GM18505 (cell line): ENCODE measurements around the gene PLCB2.

Experiments
- ATAC-seq: cut with Tn5 transposase; IDR thresholded peaks from one replicate; pipeline ENCODE4 v1.9.1; 2021; ENCODE audit not compliant: unreplicated experiment
- POLR2A ChIP-seq: IDR thresholded peaks from 4 replicates; pipeline ENCODE4 v1.6.1; 2011; ENCODE audit warnings: borderline replicate concordance; ENCODE audit not compliant: insufficient read depth, insufficient read length; ENCODE audit errors: extremely low read depth

The PLCB2 gene

DNA sequence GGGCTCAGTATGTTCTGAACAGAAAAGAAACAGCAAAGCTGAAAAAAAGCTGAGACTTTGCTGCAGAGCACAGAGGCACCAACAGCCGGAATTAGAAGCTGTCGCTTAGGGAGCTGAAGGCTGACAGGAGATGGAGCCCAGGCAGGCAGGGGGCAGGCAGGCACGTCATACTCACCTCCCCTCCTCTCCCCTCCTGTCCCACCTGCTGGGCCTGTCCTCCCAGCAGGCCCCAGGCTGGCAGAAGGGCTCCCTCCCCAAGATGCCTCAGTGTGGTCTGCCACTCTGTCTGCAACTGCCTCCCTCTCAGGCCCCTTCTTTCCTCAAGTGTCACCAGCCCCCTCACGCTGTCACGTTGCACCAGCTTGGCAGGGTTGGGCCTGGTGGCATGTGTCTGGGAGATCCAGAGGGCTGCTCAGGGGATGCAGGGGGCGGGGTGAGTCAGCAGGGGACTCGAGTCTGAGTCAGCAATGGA is 21.6 kb downstream of the PLCB2 start:
- TF ChIP-seq POLR2A: no peak
- ATAC-seq: no peak

DNA sequence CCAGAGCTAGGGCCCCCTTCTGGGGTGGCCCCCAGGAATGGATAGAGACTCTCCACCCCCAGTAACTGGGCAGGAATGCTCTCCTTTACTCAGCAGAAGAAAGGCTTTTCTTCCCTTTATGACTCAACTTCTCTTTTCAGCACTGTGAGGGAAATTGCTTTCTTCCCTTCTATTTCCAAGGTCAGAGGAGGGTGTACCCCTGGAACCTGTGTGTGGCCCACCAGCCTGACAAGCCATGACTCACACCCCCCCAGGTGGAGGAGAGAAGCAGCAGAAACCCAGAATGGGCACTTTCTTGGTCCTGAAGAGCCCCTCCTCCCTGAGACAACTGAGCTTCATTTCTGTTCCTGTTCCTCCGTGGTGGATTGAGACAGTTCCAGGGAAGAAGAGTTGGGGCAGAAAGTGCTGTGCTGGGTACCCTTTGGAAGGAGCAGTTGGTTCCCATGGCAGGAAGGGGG is 22.2 kb downstream of the PLCB2 start:
- no peak for ATAC-seq
- TF ChIP-seq POLR2A: no peak

DNA sequence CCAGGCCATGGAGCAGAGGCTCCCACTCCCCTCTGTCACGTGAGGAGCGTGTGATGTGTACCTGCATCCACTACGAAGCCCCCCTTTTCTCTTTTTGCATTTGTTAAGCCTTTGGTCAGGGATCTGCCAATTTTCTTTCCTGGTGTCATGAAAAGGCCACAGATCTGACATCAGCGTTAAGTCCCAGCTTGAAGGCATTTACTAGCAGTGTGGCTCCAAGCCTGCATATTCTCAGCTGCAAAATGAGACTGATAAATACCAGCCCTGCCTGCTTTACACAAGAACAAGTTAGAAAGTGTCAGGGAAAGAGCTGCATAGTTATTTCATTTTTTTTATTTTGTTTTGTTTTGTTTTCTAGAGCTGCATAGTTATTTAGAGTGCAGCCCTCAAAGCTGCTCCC is 22.6 kb downstream of the PLCB2 start:
- ATAC-seq: no peak
- TF ChIP-seq POLR2A: no peak

DNA sequence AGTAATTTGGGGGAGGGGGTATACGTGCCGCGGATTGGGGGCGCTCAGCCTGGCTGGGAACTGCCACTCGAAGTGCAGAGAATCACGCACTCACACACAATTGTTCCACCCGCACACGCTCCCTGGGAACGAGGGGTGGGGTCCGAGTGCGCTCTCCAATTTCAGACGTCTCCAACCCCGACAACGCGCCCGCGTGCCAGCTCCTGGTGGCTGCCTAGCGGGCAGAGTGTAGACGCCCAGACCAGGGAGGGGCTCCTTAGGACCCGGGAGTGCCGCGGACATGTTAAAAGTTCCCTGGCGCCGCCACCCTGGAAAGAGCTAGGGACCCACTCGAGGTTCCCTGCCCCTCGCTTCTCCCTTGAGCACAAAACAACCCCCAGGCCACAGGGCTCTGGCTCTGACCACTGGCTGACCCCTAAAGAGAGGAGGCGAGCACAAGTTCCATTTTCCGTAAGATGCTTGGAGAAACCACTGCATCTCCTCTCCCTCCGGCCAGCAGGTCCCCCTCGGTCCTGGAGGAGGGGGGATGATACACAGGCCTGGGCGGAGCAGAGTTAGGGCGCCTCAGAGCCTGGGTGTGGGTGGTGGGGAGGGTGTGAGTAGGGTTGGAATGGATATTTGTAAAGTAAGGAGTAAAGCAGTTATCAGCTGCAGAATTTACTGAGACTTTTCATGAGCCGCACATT is 24.0 kb downstream of the PLCB2 start:
- TF ChIP-seq POLR2A: no peak
- ATAC-seq: no peak

DNA sequence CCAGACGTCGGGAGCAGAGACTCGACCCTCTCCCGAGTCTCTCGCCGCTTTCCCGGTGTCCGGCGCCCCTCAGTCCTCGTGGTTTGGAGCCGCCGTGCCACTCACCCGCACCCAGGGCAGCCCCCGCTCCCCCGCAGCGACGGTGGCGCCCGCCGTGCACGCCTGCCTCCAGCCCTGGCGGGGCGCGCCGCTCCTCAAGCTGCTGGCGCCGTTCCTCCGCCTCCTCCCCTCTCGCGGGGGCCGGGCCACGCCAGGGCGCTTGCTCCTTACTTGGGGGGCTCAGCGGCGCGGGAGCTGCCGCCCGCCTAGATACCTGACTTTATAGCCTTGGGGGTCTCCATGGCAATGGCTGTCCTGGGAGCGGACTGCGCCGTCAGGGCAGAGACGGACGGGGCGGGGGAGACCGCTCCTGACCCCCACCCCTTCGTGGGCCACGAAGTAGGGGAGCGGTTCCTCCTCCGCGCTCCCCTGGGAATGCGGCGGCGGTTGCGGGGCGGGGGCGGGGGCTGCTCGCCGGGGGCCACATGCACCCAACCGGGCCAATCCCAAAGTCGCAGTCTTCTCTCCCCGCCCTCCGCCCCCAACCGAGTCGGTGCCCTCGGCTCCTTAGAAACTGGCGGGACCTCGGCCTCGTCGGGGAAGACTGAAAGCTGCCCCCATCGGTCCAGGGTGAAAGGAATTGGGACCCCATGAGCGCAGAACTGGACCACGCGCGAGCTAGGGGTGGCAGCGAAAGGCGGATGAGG is 24.7 kb downstream of the PLCB2 start, which contains the start of gene ANKRD63:
Gene ANKRD63, minus strand, starts transcription at position 196 of the 746 bp plus-strand sequence. CDS start 478 bp downstream, outside the sequence.
- no peak for TF ChIP-seq POLR2A
- ATAC-seq: no peak

DNA sequence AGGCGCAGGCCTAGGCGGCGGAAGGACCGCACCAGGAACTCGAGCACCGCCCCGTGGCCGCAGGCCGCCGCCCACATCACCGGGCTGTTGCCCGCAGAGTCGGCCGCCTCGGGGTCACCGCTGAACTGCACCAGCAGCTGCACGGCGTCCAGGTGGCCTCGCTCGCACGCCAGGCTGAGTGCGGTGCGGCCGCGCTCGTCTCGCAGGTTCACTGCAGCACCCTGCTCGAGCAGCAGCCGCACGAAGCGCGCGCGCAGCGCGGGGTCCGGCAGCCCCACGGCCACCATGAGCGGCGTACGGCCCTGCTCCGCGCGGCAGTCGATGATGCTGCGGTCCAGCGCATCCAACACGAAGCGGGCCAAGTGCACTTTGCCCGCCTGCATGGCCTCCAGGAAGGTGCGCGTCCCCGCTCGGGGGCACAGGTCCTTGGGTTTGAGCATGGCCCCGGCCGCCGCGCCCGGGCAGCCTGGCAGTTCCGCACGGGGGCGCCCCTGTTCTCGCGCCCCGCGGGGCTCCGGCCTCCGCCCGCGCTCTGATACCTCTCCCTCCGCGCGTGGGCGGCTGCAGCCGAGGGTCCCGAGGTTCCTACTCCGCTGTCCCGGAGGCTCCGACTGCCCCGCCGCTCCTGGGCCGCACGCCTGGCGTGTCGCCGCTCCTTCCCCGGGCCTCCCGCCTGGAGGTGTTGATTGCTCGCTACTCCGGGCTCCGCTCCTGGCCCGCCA is 25.4 kb downstream of the PLCB2 start:
- TF ChIP-seq POLR2A: no peak
- ATAC-seq: no peak

DNA sequence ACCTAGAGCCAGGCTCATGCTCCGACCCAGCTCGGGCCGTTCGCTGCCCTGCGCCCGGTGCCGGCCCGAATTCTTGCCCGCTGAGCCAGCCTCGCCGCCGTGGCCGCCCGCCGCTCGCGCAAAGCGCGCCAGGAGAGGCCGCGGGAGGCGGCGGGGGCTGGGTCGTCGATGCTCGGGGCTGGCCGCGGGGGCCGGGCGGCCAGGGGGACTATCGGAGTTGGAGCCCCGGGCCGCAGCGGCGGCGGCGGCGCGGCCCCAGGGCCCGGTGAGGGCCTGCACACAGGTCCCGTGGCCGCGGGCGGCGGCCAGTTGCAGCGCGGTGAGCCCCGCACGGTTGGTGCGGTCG is 26.0 kb downstream of the PLCB2 start:
- no peak for ATAC-seq
- no peak for TF ChIP-seq POLR2A

DNA sequence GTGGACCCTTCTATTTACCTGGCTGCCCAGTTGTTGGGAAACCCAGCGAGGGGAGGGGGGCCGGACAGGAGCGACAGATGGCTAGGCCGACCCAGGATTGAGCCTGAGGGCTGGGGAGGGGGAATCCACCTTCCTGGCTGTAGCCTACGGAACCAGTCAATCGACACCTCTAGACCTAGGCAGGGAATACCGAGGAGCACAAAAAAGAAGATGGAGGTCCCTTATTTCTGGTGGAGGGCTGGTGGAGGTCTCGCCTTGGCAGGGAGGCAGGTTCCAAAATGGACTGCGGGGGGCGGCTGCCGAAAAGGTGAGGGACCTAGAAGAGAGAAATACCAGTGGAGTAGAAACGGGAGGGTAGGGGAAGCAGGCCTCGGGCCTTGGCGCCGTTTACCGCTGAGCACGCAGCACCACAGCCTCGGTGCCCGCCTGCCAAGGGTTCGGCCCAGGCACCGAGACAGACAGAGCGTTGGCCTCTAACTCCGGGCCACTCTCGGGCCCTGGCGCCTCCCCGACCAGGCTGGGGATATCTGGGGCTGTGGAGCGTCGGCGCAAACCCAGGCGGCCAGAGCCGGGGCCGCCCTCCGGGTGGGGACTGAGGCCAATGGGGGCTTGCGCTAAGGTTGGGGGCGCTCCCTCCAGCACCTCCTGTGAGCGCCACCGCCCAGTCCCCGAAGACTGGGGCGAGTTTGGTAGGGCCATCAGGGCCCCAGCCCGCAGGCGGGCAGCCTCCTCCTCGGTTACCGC is 26.5 kb downstream of the PLCB2 start:
- no peak for TF ChIP-seq POLR2A
- no peak for ATAC-seq

DNA sequence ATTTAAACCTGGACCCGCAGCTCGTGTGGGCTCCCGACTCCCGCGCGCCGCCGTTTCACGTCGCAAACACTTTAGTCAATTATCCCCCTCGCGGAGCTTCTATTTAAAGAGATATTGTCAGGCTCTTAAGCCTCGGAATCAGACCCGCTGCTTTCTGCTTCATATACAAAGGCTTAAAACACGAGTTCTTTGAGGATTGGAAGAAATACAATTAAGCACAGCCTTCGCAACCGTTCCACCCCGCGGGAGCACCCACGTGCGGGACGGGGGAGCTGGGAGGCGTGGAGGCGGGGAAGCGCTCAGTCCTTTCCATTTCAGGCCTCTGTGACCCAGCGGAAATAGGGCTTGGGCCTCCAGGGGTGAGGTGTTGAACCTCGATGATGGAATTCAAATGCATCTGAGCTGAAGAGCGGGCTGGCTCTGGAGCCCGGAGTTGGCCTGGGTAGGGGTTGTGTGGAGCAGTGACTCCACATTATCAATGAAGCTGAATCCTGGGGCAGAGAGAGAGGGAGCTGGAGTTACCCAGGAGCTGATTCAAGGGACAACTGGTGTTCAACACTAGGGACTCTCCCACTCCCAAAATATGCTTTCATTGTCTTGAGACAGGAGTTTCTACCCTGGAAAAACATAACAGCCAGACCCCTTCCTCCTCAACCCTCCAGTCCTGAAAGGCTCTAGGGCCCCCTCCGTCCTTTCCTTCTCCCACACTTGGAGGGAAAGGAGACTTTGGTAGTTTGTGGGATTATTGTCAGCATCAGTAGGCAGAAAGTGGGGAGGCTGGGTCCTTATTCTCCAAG is 27.3 kb downstream of the PLCB2 start:
- TF ChIP-seq POLR2A: no peak
- ATAC-seq: no peak

DNA sequence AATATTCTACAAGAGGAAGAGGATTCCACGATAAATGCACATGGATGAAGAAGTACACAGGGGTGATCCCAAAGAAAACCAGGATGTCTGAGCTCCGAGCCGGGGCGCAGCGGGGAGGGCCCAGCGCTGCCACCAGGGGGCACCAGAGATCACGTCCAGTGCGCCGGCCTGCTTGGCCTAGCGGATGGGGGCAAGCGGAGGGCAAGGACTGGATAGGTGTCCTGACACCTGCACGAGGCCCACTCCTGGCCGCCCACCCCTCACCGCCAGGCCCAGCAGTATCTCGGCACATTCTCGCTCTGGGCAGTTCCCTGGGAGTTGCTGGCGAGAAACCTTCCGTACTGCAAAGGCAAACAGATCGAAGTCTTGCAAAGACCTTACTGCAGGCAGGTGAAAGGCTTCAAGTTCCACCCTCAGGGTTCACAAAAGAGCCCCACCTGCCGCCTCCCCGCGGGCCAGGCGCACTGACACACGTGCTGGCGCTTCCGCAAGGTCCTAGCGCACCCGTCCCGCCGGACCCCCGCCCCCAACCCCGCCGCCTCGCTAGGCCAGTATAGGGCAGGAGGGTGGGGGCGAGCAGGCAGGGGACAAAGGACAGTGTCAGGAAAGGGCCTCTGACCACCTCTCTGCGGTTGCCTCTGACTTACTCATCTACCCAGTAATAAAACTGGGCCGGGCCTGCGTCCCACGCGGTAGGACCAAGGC is 28.1 kb downstream of the PLCB2 start:
- TF ChIP-seq POLR2A: no peak
- no peak for ATAC-seq

DNA sequence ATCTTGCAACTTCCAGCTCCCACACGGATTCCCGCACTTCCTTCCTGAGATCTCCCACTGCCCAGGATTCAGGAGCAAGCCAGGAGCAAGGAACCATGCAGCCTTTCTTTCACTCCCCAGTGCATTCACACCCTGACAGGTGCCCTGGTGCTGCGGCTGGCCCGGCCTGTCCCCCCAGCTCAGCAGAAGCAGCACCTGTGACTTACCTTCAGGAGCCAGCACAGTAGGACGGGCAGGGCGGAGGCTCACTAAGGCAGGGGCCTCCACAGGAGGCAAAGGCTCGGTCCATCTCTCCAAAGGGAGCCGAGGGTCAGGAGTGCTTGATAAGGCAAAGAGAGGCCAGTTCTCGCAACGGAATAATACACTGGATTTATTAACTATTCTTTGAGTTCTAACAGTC is 29.7 kb downstream of the PLCB2 start:
- no peak for ATAC-seq
- TF ChIP-seq POLR2A: no peak

DNA sequence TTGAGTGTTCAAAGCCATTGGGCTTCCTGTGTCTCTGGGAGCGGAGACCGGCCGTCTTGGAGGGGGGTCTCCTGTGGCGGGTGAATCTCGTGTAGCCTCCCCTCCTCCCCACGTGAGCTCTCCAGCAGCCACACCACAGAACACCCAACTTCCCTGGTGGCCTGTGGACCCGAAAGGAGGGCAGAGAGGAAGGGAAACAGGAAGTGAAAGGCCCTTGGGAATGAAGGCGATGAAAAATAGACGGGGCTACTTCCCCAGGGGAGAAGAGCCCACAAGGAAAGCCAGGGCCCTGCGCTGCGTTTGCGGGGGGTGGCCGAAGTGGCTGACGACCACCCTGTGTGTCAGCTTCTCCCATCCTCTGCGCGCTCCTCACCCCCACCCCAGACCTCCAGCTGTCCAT is 30.3 kb downstream of the PLCB2 start:
- ATAC-seq: no peak
- no peak for TF ChIP-seq POLR2A
